Bone marrow (tissue), 2 donors: ENCODE measurements around the gene DIRAS1.
"Not testable (repeated sequence)": the region's sequence is repeated elsewhere in the genome, so short reads cannot be mapped to it uniquely, and the experiment has no call there.

Experiments used
- DNase-seq, 2 donors: peaks; one replicate each; lab custom pipeline; 2025; lab: John Stamatoyannopoulos, UW

The DIRAS1 gene

DNA sequence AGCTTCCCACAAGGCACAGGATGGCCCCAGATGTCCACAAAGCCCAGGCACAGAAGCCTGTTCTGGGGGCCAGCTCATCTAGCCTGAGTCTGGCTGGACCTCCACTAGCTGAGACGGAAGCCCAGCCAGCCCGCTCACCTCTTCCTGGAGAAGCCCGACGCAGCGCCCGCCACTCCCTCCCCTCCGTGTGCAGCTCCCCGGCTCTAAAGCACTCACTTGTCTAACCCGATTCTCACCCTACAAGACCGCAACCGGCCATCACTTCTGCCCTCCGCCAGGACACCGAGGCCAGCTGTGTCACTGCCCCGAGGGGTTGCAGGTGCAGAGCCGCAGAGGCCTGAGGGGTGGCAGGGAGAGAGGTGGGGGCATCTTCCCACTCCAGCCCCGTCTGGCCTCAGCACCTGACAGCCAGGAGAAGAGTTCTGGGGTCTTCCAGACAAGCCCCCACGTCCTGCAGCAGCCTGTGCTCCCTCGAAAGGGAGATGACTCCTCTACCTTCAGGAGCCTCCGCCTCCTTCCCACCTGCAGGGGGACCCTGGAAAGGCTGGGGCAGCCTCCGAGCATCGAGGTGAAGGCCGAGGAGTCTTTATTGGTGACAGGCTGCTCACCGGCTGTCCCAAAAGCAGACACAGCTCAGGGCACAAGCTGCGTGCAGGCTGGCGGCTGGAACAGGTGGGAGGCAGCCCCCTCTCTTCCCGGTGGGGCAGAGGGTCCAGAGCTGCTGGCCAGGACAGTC is 5.9 kb upstream of the DIRAS1 start:
- no peak for DNase-seq

DNA sequence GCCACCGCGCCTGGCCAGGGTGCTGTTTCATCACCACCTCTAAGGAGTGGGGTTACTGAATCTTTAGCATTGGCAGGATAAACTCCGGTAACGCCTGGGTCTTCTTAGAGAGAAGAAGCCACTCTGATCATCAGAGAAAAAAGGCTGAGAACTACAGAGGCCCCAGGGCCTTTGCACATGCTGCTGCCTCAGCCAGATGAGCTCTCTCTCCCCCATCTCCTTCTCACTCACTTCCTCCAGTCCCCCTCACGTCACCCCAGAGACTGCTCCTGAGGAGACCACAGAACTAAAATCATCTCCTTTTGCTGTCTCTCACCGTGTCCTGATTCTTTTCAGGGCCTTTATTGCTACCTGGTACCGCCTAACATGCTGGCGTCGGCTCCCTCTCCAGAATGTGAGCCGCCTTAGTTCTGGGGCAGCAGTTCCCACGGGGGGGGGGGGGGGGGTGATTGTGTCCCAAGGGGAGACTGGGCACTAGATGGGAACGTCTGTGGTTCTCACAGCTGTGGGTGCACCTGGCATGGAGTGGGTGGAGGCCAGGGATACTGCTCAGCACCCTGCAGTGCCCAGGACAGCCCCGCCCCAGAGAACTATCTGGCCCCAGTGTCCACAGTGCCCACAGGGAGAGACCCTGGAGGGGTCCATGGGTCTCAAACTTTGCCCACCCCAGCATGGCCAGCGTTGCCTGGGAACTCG is 5.1 kb upstream of the DIRAS1 start:
- DNase-seq, result no peak

DNA sequence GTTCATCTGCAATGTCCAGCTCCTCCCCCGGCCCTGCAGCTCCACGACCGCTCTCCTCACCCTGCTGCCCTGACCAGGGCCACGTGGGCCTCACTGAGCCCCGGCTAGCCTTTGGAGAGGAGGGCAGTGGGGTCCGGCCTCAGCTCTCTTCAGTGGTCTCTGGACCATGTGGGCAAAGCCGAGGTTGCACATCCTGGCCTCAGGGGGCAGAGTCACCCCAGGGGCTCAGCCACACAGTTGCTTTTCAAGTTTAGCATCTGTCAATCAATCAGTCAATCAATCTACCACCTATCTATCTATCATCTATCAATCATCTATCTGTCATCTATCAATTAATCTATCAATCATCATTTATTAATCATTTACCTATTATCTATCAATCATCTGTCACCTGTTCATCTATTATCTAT is 3.0 kb upstream of the DIRAS1 start:
- DNase-seq, result no peak

DNA sequence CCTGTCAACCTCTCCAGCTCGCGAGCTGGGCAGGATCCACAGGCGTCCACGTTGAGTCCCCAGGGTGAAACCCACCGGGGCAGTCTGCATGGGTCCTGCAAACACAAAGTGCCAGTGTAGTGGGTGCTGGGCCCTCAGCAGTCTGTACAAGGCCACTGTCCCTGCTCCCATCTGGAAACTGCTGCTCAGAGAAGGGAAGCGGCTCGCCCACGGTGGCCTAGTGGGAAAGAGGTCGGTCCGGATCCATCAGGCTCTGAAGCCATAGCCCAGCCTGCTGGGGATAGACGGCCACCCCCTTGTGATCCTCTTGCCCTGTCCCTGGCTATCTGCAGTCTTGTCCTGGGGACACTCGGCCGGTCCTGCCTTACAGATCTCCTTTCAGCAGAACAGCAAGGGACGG is 2.6 kb upstream of the DIRAS1 start:
- DNase-seq, result no peak

DNA sequence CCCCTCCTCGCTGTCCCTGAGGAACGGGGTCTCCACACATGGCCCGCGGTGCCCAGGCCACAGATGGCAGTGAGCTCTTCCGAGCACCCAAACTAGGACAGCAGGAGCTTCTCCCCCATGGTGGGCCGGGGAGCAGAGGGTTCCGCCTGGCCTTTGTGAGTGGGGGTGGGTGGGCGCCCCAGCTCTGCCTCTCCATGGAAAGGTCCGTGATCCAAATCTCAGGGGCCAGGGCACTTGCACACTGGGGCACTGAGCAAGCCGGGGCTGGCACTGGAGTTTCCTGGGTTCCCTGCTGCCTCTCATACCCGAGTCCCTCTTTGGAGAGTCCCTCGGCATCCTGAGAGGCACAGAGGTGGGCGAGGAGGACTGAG is 2.2 kb upstream of the DIRAS1 start:
- no peak for DNase-seq

DNA sequence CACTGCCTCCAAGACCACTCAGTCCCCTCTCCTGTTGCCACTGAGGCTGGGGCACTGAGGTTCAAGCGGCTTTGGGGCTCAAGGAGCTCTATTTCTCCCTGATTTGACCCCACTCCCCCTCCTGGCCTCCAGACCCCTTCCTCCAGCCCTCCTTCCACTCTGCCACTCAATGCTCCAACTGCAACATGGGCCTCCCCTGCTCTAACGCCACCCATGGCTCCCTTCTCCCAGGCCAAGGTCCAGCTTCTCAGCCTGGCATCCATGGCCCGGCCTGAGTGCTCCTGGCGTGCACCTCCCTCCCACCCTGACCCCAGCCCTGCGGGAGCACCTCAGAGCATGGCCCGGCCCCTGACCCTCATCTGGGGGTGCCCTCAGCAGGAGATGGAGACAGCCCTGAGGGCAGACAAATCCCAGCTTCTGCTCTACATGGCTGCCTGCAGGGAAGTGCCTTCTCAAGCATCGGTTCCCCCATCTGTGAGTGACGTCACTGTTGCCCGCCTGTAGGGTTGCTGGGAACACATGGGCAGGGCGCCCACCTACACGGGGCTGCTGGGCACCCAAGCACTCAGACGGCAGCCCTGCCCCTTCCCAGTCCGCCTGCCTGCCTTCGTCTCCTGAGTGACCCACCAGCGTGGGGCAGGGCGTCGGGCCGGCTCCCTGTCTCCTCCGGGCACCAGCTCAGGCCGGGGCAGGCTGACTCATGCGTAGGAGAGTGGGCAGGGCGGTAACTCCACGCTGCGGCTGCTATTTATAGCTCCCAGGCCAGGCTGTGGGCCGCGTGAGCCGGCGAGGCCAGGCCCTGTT is 1.6 kb upstream of the DIRAS1 start:
- DNase-seq, result peak in 1 of 2 donors; percentile 25

DNA sequence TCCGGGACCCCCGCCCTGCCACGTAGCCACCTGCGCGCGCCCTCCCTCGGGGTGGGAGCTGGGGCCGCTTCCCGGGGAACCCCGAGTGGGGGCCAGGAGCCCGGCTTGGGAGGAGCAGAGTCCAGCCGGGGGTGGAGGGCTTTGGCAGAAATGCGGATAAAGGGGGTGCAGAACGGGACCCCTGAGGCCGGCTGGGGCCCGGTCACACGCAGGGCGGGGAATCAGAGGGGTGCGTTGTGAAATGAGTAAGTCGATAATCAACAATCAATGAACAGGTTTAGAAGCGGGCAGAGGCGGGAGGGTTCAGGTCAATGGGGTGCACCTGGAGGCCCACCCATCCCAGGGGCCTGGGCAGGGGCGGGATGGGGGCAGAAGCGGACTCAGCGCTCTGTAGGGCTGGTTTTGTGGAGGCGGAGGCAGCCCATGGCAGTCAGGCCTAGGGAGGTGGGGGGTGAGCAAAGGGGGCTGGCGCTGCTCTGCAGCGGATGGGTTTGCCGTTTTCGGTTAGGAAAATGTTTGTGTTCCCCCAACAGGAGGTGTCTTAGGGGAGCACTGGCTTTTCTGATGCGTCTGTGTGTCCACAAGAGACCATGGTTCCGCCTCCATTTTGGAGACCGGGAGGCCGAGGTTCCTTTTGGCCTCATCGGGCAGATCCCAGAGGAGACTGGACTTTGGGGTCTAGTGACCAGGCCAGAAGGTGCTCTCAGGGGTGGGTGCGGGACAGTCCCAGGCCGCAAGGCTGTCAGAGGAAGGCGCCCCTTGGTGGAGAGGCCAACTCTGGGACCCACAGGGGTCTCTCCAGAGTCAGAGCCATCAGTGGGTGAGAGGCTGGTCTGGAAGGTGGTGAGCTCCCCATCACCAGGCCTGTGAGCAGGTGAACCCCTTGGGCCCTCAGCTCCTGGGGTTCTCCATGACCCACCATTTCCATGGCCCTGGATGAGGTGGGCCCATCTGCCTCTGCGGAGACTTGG is 683 bp upstream of the DIRAS1 start:
- DNase-seq, result no peak

DNA sequence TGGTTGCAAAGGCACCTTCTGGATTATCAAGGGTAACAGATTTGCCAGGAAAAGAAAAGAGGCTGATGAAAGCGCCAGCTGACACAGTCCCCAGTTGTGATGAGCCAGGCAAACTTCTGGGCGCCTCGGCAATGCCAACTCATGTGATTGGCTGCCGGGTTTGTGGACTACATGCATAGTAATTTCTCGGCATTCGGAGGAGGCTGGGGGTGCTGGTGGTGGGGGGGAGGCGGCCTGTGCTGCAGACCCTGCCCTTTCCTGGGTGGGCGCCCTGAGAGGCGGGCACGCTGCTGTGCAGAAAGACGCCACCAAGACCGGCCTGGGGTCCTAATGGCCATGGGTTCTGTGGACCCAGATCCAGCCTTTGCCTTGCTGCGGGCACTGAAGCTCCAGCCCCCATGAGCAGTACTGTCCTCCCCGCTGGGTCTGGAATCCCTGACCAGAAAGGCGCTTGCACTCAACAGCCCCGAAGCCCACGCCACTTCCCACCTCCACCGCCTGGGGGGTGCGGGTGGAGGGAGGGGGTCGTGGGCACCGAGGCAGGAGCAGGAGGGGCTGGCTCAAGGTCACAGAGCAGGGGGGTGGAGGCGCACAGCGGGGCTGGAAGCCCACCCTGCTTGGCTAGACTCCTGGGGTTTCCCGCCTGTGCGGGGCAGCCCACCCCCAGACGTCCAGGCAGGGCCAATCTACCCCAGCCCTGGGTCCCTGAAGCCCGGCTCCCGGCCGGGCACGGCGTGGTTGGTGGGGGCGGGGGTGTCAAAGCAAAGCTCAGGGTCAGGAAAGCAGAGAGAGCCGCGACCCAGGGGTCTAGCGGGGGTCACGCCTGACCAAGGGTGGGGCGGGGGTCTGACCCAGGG is 1.0 kb downstream of the DIRAS1 start:
- no peak for DNase-seq

DNA sequence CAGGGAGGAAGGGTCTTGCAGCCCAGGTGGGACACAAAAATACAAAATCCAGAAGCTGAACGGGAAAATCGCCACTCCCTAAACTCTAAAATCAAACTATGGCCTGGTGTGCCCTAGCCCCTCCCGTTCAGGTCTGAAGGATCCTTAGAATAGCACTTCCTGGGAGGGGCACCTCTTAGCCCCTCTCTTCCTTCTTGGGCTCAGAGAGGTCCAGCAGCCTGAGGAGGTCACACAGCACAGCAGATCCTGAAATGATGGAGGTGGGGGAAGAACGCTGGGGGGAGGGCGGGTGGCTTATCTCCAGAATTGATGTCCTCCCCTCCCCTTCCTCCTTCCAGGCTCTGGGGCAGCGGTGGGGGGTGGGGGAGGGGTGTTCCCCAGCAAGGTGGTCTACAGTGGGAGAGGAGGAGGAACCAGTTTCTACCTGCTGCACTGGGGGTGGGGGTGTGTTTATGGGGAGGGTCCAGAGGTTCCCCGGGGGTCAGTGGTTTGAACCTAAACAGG is 1.9 kb downstream of the DIRAS1 start:
- DNase-seq, result no peak

DNA sequence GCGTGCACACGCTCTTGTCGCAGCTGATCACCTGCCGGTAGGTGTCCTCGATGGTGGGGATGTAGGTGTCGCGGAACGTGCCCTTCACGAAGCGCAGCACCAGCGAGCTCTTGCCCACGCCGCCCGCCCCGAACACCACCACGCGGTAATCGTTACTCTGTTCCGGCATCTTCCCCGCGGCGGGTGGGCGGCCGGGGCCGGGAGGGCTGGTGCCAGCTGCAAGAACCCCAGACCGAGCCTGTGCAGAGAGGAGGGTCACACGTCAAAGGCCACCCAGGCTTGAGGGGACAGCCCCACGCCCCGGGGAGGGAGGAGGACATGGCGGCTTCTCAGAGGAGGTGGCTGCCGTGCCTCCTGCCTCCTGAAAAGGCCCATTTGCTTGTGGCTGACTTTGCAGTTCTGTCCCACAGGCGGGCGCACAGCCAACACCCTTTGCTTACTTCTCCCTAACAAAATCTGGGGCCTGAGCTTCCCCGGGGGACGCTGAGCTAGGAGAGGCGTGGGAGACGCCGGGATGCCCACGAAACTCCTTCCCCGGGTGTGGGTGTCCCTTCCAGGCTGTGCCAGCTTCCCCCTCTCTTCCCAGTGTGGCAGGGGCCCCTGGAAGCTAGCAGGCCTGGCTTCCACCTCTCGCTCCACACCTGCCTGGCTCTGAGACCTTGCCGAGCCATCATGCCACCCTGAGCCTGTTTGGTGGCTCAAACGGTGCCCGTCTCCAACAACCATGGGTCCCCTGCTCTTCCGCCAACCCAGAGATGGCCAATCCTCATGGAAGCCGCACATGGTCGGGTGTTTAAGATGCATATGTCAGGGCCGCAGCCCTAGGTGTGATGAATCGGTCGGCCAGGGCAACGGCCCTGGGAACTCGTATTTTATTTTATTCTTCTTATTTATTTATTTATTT is 3.3 kb downstream of the DIRAS1 start:
- DNase-seq, result no peak

DNA sequence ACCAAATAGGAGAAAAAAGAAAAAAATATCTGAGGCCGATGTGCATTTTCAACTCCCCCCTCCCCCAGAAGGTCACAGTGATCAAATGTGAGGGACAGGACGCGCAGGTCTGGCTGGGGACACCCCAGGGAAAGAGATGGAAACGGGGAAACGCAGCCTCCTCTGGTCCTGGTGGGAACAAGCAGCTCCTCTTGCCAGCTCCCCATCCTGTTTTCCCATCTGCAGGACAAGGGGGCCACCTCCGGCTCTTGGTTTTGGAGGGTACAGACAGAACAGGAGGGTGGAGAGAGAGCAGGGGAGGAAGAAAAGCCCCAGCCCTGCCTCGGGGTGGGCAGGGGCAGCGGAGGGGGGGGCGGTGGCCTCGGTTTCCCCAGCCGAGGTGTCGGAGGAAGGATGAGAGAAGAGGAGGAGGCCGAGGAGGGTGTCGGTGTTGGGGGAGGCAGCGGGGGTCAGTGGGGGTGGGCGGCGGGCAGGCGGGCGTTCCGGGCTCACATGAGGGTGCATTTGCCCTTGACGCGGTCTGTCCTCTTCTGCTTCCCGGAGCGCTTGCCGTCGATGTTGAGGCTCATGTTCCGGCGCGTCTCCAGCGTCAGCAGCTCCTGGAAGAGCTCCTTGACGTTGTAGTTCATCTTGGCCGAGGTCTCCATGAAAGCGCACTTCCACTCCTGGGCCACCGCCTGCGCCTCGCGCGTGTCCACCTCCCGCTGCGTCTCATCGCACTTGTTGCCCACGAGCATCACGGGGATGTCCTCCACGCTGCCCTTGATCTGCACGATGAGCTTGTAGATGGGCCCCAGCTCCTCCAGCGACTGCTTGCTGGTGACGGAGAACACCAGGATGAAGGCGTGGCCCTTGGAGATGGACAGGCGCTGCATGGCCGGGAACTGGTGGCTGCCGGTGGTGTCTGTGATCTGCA is 4.2 kb downstream of the DIRAS1 start:
- DNase-seq, result no peak

DNA sequence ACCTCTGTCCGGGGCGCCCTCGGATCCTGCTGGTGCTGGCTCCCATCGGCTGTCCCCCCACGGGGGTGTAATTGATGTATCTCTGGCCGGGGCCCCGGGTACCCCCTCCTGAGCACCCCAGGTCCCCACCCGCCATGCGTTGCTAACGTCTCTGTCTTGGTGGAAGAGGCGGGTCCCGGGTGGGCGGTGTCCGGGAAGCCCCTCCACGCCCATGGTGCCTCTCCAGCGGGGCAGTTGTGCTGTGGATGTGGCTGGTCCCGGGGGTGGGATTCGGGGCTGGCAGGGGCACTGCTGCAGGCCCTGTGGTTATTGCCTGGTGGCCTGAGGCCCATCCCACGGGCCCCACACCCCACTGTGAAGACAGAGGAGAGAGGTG is 4.9 kb downstream of the DIRAS1 start:
- DNase-seq, result no peak

DNA sequence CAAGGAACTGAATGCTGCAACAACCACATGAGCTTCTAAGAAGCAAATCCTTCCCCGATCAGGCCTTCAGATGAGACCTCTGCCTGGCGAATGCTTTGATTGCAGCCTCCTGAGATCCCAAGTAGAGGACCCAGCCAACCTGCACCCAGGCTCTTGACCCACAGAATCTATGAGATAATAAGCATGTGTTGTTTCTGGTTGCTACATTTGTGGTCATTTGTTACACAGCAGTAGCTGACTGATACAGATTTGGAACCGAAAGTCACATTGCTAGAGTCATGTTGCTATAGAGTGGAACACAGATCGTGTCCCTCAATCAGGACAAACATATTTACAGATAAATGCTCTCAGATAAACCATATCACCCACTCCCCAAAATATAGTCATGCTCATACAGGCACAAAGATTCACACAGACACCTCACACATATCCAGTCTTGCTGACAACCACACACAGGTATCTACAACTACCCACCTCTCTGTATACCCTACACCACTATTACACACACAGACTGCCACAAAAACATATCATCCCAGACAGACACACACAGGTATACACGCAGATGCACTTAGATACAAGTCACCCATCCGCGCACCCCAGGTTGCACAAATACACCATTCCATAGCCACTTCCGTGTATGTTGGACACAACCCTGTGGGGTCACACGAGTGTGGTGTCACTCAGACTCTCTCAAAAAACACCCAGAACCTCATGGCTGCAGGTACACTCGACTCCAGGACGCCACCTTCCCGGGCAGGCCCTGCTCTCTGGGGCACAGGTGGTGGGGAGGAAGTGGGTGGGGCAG is 5.5 kb downstream of the DIRAS1 start:
- DNase-seq, result no peak

DNA sequence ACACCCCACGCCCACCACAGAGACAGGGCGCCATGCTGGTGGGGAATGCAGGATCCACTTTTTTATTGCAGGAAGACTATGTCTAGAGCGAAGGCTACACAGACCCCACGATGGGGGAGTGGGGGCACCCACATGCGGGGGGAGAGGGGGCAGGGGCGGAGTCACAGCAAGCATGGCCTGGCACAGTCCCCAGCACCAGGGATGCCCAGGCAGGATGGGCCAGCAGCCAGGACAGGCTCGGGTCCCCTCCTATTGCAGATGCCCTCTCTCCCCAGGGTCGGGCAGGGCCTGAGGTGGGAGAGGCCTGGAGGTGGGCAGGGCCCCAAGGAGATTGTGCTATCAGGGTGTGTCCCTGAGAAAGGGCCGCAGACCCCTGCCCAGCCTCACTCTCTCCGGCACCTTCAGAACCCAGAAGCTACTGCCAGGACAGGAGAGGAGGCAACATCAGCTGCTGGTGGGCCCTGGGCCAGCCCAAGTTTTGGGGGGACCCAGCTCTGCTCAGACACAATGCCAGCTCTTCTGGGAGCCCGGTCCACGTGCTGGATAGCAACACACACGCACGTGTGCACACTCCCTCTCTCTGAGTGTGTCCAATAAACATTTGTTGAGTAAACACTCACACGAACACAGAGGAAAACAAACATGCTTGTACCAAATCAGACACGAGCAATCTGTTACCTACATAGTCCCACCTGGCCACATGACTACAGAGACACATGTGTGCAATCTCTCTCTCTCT is 6.5 kb downstream of the DIRAS1 start:
- no peak for DNase-seq

DNA sequence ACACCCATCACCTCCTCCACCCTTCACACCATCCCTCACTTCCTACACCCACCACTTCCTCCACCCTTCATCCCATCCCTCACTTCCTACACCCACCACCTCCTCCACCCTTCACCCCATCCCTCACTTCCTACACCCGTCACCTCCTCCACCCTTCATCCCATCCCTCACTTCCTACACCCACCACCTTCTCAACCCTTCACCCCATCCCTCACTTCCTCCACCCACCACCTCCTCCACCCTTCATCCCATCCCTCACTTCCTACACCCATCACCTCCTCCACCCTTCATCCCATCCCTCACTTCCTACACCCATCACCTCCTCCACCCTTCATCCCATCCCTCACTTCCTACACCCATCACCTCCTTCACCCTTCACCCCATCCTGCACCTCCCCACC is 7.1 kb downstream of the DIRAS1 start:
- DNase-seq, result not testable (repeated sequence)

DNA sequence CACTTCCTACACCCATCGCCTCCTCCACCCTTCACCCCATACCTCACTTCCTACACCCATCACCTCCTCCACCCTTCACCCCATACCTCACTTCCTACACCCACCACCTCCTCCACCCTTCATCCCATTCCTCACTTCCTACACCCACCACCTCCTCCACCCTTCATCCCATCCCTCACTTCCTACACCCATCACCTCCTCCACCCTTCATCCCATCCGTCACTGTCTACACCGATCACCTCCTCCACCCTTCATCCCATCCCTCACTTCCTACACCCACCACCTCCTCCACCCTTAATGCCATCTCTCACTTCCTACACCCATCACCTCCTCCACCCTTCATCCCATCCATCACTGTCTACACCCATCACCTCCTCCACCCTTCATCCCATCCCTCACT is 8.0 kb downstream of the DIRAS1 start:
- not testable (repeated sequence) for DNase-seq

DNA sequence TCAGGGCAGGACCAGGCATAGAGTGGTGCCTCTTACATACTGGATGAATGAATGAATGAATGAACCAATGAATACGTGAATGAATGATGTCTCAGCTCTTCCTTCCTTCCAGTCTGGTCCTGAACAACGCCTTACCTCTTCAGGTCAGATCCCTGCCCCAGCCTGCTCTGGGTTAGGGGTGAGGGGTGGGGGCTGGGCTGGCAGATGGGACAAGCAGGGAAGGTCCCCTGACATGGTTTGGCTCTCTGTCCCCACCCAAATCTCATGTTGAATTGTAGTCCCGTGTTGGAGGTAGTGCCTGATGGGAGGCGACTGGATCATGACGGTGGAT is 9.3 kb downstream of the DIRAS1 start:
- no peak for DNase-seq
